SKM-1 (cell line): Measurements from ENCODE around the gene FAM120B.

ENCODE experiments used
- DNase-seq: peaks from one replicate; lab custom pipeline; 2025; ENCODE audit not compliant: unreplicated experiment; lab: John Stamatoyannopoulos, UW

The FAM120B gene

GRCh38 chr6:170357812-170358211, 51.3 kb downstream of the FAM120B start:
- DNase-seq, result no peak

- no peak for DNase-seq
These were observed 51.9 kb downstream of the FAM120B start for GRCh38 chr6:170358496-170358895.

DNA sequence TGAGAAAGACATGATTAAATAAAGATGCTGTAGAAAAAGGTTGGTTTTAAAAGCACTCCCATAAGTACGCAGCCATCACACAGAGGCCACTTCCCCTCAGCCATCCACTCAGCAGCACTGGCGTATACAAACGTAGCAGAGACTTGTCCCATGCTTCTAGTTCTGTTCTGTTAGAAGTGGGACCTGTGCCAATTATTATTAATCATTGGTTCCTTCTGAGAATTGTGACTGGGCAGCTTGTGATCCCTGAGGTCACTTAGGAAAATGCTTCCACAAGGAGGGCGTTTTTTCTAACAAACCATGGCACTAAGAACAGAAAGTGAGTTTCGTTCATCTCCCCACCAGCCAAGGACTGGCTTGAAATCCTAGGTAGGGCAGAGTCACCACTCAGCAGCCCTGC, 53.9 kb downstream of the FAM120B start:
- no peak for DNase-seq

GRCh38 chr6:170361335-170361734, 54.8 kb downstream of the FAM120B start:
- DNase-seq, result no peak

DNA sequence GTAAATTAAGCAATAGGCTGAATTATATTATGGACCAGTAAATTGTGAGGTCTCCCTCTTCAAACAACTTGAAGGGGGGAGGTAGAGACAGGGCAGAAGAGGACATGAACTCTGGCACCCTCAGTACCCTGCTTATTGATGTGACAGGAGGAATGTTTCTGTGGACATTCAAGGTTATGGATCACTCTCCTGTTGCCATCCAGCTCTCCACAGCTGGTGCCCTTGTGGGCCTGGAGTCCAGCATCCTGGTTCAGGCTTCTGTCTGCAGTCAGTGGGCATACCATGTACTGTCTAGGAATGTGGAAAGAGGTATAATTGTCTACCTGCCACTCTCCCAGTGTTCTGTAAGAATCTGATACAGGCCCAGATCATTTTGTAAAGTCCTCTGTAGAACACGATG, 55.6 kb downstream of the FAM120B start:
- DNase-seq, result no peak

DNA sequence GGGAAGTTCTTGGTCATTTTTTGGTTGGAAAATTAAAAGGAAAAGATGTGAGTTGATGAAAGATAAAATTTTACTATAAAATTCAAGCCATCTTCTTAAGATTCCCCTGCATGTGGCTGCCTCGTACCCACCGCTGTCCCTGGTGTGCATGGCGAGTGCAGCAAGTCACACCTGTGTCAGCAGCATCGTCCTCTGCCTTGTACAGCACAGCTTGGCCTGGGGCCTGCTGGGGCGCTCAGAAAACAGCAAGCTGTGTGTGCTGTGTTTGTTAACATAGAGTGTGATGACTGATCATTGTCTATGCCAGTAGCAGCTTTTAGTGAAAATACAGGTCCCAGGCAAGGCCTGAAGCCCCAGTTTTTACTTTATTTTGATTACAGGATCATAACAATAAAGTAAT, 56.7 kb downstream of the FAM120B start:
- DNase-seq, result no peak

- DNase-seq, result no peak
These were observed 58.6 kb downstream of the FAM120B start for GRCh38 chr6:170365121-170365520.

DNA sequence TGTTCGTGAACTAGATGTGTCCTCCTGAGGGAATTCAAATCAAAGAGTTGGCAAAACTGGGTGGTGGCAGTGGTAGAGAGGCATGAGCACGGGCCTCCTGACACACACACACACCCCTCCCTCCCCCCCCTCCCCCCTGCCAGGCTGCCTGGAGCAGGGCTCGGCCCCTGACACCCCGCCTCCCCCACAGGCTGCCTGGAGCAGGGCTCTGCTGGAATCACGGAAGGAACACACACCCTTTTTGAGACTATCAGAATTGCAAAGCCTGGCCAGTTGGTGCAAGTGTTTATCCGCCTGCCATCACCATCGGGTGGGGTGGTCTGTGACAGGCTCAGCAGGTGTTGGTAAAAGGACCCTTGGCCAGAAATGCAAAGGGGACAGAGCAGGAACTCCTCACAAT, 59.0 kb downstream of the FAM120B start:
- no peak for DNase-seq

GRCh38 chr6:170366248-170366960, 59.8 kb downstream of the FAM120B start:
- DNase-seq, result no peak

DNA sequence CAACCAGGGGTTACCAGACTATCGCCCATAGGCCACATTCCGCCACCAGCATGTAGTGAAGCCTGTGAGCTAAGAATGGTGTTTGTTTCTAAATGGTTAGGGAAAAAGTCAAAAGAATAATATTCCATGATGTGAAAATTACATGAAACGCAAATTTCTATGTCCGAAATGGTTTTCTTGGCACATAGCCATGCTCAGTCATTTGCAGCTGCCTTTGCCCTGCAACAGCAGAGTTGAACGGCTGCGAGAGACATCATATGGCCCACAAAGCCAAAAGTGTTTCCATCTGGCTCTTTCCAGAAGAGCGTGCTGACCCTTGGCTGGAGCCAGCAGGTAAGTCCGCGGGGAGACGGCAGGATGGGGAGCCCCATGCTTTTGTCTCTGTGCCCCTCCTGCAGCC, 60.7 kb downstream of the FAM120B start:
- DNase-seq, result no peak

DNA sequence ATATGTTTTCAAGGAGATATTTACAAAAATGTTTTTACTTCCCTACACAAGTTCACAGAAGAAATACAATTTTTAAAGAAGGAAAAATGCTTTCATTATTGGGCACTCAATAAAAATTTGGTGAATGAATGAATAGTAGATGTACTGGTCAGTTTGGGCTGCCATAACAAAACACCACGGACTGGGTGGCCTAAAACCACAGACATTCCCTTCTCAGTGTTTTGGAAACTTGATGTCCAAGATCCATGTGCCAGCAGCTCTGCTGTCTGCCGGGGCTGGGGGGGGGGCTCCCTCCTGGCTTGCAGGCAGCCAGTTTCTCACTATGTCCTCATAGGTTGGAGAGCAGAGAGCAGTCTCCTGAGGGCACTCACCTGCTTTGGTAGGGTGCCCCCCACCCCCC, 62.0 kb downstream of the FAM120B start:
- DNase-seq, result no peak

DNA sequence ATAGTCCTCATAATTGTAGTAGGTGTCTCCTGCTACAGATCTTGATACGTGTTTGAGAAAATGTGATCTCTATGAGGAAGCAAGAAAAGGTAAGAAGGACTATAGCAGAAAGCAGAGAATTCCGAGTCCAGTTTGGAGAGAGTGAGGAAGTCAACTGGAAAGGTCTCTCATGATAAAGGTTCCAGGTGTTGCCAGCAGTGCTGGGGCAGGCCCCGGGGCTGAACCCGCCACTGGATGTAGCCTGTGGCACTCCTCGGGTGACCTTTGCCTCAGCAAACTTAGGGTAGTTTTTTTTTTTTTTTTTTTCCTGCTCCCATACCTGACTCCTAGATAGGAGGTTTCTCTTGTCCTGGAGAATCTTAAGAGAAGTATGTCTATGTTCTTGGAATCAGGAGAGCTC, 62.8 kb downstream of the FAM120B start:
- no peak for DNase-seq

GRCh38 chr6:170370416-170370815, 63.9 kb downstream of the FAM120B start:
- no peak for DNase-seq

DNA sequence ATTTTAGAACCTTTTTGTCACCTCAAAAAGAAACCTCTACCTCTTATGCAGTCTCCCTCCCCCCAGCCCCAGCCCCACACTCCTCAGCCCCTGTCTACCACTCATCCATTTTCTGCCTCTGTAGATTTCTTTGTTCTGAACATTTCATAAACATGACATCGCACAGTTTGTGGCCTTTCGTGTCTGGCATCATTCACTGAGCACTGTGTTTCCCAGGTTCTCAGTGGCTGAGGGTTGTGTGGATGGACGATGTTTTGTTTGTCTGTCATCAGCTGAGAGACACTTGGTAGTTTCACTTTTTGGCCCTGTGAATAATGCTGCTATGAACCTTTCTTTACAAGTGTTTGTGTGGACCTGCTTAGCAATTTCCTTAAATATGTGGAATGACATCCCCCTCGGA, 64.5 kb downstream of the FAM120B start:
- no peak for DNase-seq

- DNase-seq, result no peak
These were observed 65.0 kb downstream of the FAM120B start for GRCh38 chr6:170371588-170371987.

GRCh38 chr6:170372380-170373325, 66.1 kb downstream of the FAM120B start:
- no peak for DNase-seq

- no peak for DNase-seq
These were observed 68.2 kb downstream of the FAM120B start for GRCh38 chr6:170374571-170375444.

DNA sequence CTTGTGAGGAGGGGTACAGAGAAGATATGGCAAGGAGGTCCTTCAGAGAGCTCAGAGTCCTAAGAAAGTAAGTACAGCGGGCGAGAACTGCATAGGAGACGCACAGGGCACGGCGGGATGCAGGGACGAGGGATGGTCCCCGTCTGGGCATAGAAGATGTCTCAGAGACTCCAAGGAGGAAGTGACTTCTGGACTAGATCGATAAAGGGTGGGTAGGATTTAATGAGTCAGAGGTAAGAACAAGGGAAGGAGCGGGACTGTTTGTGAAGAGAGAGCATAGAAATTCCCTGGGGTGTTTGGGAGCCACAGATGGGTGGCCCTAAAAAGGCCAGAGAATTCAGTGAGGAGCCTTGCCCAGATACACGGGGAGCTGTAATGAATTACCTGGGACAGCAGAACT, 69.1 kb downstream of the FAM120B start:
- no peak for DNase-seq

DNA sequence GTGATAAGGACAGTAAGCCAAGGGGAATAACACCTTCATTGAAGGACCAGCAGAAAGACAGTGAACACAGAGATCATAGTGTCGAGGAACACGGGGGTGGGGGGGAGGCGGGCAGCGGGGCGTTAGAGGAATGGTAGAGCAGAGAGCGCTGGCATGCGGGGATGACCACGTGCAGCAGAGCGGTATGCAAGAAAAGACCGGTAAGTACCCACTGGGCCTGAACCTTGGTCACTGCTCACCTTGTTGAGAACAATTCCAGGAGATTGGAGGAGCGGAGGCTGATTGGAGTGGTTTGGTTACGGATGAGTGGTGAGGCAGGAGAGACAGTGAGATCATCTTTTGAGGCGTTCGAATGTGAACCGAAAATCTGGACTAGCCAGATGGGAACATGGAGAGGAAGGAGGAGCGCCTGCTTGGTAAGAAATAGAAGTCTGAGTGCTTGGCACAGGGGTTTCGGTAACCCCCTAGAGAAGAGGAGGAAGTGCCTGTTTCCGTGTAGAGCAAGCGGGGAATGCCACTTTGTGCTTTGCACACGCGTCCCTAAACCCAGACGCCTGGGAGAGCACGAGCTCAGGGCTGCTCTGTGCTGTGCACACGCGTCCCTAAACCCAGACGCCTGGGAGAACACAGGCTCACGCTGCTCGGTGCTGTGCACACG, 70.0 kb downstream of the FAM120B start:
- no peak for DNase-seq

GRCh38 chr6:170378502-170378901, 71.9 kb downstream of the FAM120B start:
- DNase-seq, result no peak

DNA sequence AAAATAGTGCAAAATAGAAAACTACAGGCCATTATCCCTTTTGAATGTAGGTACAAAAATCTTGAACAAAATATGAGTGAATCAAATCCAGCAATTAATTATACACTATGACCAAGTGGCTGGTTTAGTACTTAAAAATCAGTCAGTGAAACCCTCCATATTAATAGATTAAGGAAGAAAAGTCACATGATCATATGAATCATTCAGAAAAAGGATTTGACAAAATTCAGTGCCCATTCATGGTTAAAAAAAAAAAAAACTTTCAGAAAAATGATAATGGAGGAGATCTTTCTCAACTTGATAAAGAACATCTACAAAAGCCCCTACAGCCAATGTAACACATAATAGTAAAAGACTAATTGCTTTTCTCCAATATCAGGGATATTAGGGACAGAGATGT, 75.0 kb downstream of the FAM120B start:
- no peak for DNase-seq
